HepG2 (cell line): ENCODE results near the gene UBALD1. TPM values are rescaled to one million over a fixed set of nuclear protein-coding genes. Genes with fewer than 3 reads are reported as not detected.

Experiments
- CTCF ChIP-seq: sonication (generic); formaldehyde crosslinking; IDR thresholded peaks from 2 replicates; pipeline ENCODE4 v1.5.0; 2020; ENCODE audit warnings: mild to moderate bottlenecking, missing genetic modification reagents, moderate library complexity
- DPF2 ChIP-seq: sonication (generic); formaldehyde crosslinking; IDR thresholded peaks from 2 replicates; pipeline ENCODE4 v1.4.0; 2020; ENCODE audit warnings: mild to moderate bottlenecking, low read depth, missing genetic modification reagents, borderline replicate concordance
- DRAP1 ChIP-seq: IDR thresholded peaks from 2 replicates; pipeline ENCODE4 v1.6.1; 2016; ENCODE audit warnings: missing genetic modification reagents, missing compliant biosample characterization
- FOXO1 ChIP-seq: sonication (generic); formaldehyde crosslinking; IDR thresholded peaks from 2 replicates; pipeline ENCODE4 v1.4.0; 2020; ENCODE audit warnings: missing genetic modification reagents
- HBP1 ChIP-seq: IDR thresholded peaks from 2 replicates; pipeline ENCODE4 v1.6.1; 2016; ENCODE audit warnings: low read depth, control low read depth
- IRF9 ChIP-seq: sonication (generic); formaldehyde crosslinking; IDR thresholded peaks from 2 replicates; pipeline ENCODE4 v1.8.0; 2022; ENCODE audit warnings: missing genetic modification reagents, mild to moderate bottlenecking, borderline replicate concordance
- KMT2A ChIP-seq: sonication (generic); formaldehyde crosslinking; IDR thresholded peaks from 2 replicates; pipeline ENCODE4 v1.4.0; 2020; ENCODE audit warnings: missing genetic modification reagents
- LRRFIP1 ChIP-seq: sonication (generic); formaldehyde crosslinking; conservative IDR thresholded peaks from 2 replicates; pipeline ENCODE4 v1.4.0; 2020; ENCODE audit warnings: missing genetic modification reagents
- MAF1 ChIP-seq: sonication (generic); formaldehyde crosslinking; IDR thresholded peaks from 2 replicates; pipeline ENCODE4 v1.5.0; 2020; ENCODE audit warnings: missing genetic modification reagents, borderline replicate concordance
- MEIS1 ChIP-seq: sonication (generic); formaldehyde crosslinking; IDR thresholded peaks from 2 replicates; pipeline ENCODE4 v1.9.0; 2021; ENCODE audit warnings: mild to moderate bottlenecking, missing genetic modification reagents, moderate library complexity, borderline replicate concordance
- POLR2A ChIP-seq, 2 experiments: IDR thresholded peaks; 2 replicates each; pipeline ENCODE4 v1.6.1; 2011; ENCODE audit warnings: low read depth in 2 of 2, low read length in 2 of 2, mild to moderate bottlenecking in 1 of 2, moderate library complexity in 1 of 2; ENCODE audit not compliant: insufficient read depth in 1 of 2
- POLR2G ChIP-seq: fragments of 200-400 bp; formaldehyde crosslinking; IDR thresholded peaks from 2 replicates; pipeline ENCODE4 v1.6.1; 2018; ENCODE audit warnings: mild to moderate bottlenecking, low read depth, low read length, moderate library complexity
- RFX3 ChIP-seq: IDR thresholded peaks from 2 replicates; pipeline ENCODE4 v1.6.1; 2016; ENCODE audit warnings: missing biosample characterization, missing genetic modification reagents
- SMAD1 ChIP-seq: sonication (generic); formaldehyde crosslinking; IDR thresholded peaks from 2 replicates; pipeline ENCODE4 v1.4.0; 2020; ENCODE audit warnings: missing genetic modification reagents, low read depth, mild to moderate bottlenecking, borderline replicate concordance
- WIZ ChIP-seq: sonication (generic); formaldehyde crosslinking; IDR thresholded peaks from 2 replicates; pipeline ENCODE4 v1.5.1; 2020; ENCODE audit warnings: mild to moderate bottlenecking, missing genetic modification reagents
- ZBTB3 ChIP-seq: sonication (generic); formaldehyde crosslinking; IDR thresholded peaks from 2 replicates; pipeline ENCODE4 v1.4.0; 2020; ENCODE audit warnings: low read depth, mild to moderate bottlenecking, moderate library complexity, missing genetic modification reagents, borderline replicate concordance
- ZNF205 ChIP-seq: IDR thresholded peaks from 2 replicates; pipeline ENCODE4 v1.6.1; 2018; ENCODE audit warnings: missing biosample characterization, missing genetic modification reagents
- ZNF256 ChIP-seq: sonication (generic); formaldehyde crosslinking; conservative IDR thresholded peaks from 2 replicates; pipeline ENCODE4 v1.4.0; 2020; ENCODE audit warnings: missing genetic modification reagents
- ZNF282 ChIP-seq: fragments of 450-650 bp; IDR thresholded peaks from 2 replicates; pipeline ENCODE4 v1.6.1; 2018; ENCODE audit not compliant: partially characterized antibody
- ZNF451 ChIP-seq: sonication (generic); formaldehyde crosslinking; IDR thresholded peaks from 2 replicates; pipeline ENCODE4 v1.5.0; 2020; ENCODE audit warnings: mild to moderate bottlenecking, missing genetic modification reagents
- ZNF619 ChIP-seq: sonication (generic); formaldehyde crosslinking; IDR thresholded peaks from 2 replicates; pipeline ENCODE4 v1.4.0; 2020; ENCODE audit warnings: mild to moderate bottlenecking, missing genetic modification reagents
- ZNF629 ChIP-seq: sonication (generic); formaldehyde crosslinking; conservative IDR thresholded peaks from 2 replicates; pipeline ENCODE4 v1.5.0; 2020; ENCODE audit warnings: missing genetic modification reagents
- polyA plus RNA-seq, 8 experiments: library from polyadenylated mRNA; depleted of rRNA in 3 of 8; stranded (reverse) in 7 of 8; unstranded in 1 of 8; fragments of >200 nt; fragmentation: Illumina TruSeq in 4 of 8; extraction: Trizol in 4 of 8; gene quantifications; 2 replicates each; pipeline versions ENCODE4 v1.2.1 to v1.2.3, GENCODE V29; 2011 to 2016; ENCODE audit warnings: low read depth in 4 of 8, missing spikeins in 1 of 8, mixed read lengths in 1 of 8; ENCODE audit not compliant: insufficient read depth in 1 of 8
- total RNA-seq, 5 experiments: library from RNA; depleted of rRNA; stranded (reverse); fragments of >200 nt; fragmentation: Illumina TruSeq; extraction: Trizol; gene quantifications; 2 replicates each; pipeline ENCODE4 v1.2.3, GENCODE V29; 2016; ENCODE audit warnings: low read depth in 1 of 5

Gene UBALD1
- total and polyA plus RNA-seq, 2 of the 13 experiments (the other 11 are each of a cell fraction or from before 2014, with no cell fraction given), result 6.8 to 12.3 TPM

GRCh38 chr16:4663777-4664465 is 49.2 kb upstream of the UBALD1 start (continued):
- TF ChIP-seq ZNF256 (CRISPR knock-in tag), result peak; percentile 54; the same call in 1 of the 2 replicates
- TF ChIP-seq ZNF451 (CRISPR knock-in tag), result no peak
- peak; percentile 63 to 88 for TF ChIP-seq POLR2A (IDR thresholded peaks at IDR 0.05; ENCODE audit: insufficient read depth in 1 of 2, low read depth in 2 of 2, low read length in 2 of 2)
- TF ChIP-seq POLR2G, result peak; percentile 70
- peak; percentile 75 for TF ChIP-seq KMT2A (CRISPR knock-in tag)
- peak; percentile 85; the same call in 1 of the 2 replicates for TF ChIP-seq ZNF205 (CRISPR knock-in tag)
- no peak for TF ChIP-seq ZNF282
- peak; percentile 89 for TF ChIP-seq FOXO1 (CRISPR knock-in tag)
- no peak for TF ChIP-seq MAF1 (CRISPR knock-in tag)
- 0 out of 2 replicates have a peak, but pooled peaks have one; percentile 32 for TF ChIP-seq ZNF629
- TF ChIP-seq DPF2, result peak; percentile 88
- TF ChIP-seq HBP1, result no peak
- TF ChIP-seq DRAP1 (CRISPR knock-in tag), result peak; percentile 61; the same call in 1 of the 2 replicates
- TF ChIP-seq ZNF619 (CRISPR knock-in tag), result 0 out of 2 replicates have a peak, but pooled peaks have one; percentile 78
- TF ChIP-seq CTCF (CRISPR knock-in tag), result 0 out of 2 replicates have a peak, but pooled peaks have one; percentile 19
- TF ChIP-seq ZBTB3 (CRISPR knock-in tag), result peak; percentile 89
- TF ChIP-seq LRRFIP1 (CRISPR knock-in tag), result no peak
- peak; percentile 57; the same call in 1 of the 2 replicates for TF ChIP-seq RFX3 (CRISPR knock-in tag)
- TF ChIP-seq WIZ (CRISPR knock-in tag), result no peak
- TF ChIP-seq IRF9 (CRISPR knock-in tag), result peak; percentile 90; the same call in 1 of the 2 replicates
- TF ChIP-seq MEIS1, result peak; percentile 90
- no peak for TF ChIP-seq SMAD1 (CRISPR knock-in tag)
